ENCODE results near the gene KNDC1. TPM values are rescaled to one million over a fixed set of nuclear protein-coding genes. Genes with fewer than 3 reads are reported as not detected.

The KNDC1 gene
- total and polyA plus RNA-seq, 2 donors (not counting 3 experiments of a cell fraction or from before 2014, with no cell fraction given): not detected

- FAIRE-seq (no peak), DNase-seq (ENCODE audit: low read depth, low spot score) (no peak)
- no peak for TF ChIP-seq MYC (IDR thresholded peaks at IDR 0.05; ENCODE audit: low read depth, low read length)
- TF ChIP-seq POLR2A (IDR thresholded peaks at IDR 0.05; ENCODE audit: low read depth, low read length): no peak
- no peak for TF ChIP-seq MAX (IDR thresholded peaks at IDR 0.05; ENCODE audit: insufficient read depth, insufficient read length)
- no peak for TF ChIP-seq CTCF (IDR thresholded peaks at IDR 0.05; ENCODE audit: extremely low read depth in 1 of 2, insufficient read depth in 1 of 2, low read depth in 1 of 2, low read length in 2 of 2)
- intact Hi-C loops (cut with micrococcal nuclease) (no loop called here), dilution Hi-C loops (cut with MboI; ENCODE audit: extremely low pct_ligation_motif_present, low sequenced_read_pairs) (no loop called here)
- Histone ChIP-seq H3K79me2 (ENCODE audit: control insufficient read depth, insufficient read depth, low read length) (no peaks in the 10 kb centered on the region), H3K9me3 (replicated peaks; ENCODE audit: control insufficient read depth, insufficient read depth, low read length) (peaks cover 3% of the 10 kb centered on the region), H3K27ac (ENCODE audit: insufficient read depth, low read depth, low read length) (no peak overlapping the region), H4K20me1 (replicated peaks; ENCODE audit: control insufficient read depth, extremely low read depth, insufficient read depth, low read length) (no peaks in the 10 kb centered on the region), H3K9ac (replicated peaks; ENCODE audit: extremely low read depth, insufficient read depth, low read length) (no peak overlapping the region), H3K4me2 (ENCODE audit: insufficient read depth, low read length) (no peak overlapping the region), H2AFZ (ENCODE audit: low read depth, low read length) (no peak overlapping the region), H3K4me3 (replicated peaks in 1 of 3; ENCODE audit: insufficient read depth in 1 of 3, low read depth in 1 of 3, low read length in 3 of 3) (no peak overlapping the region), H3K9me1 (replicated peaks; ENCODE audit: control insufficient read depth, extremely low read depth, insufficient read depth, low read length) (no peaks in the 10 kb centered on the region), H3K4me1 (ENCODE audit: control insufficient read depth, extremely low read depth, insufficient read depth, low read length) (peaks cover 9% of the 10 kb centered on the region), H3K36me3 (ENCODE audit: control insufficient read depth in 2 of 2, extremely low read depth in 1 of 2, insufficient read depth in 2 of 2, low read length in 2 of 2) (no peaks in the 10 kb centered on the region), H3K27me3 (ENCODE audit: control insufficient read depth in 2 of 2, insufficient read depth in 2 of 2, low read length in 2 of 2) (no peaks in the 10 kb centered on the region)
- BruUV-seq (replicated peaks): no TSS peak
- ChIA-PET POLR2A (no interaction called here), CTCF (interaction anchor here (0.6 kb wide), 1 partner anchor 288 kb away, joined by 3 read pairs; no protein-coding TSS in a partner anchor)
Measured at GRCh38 chr10:133113847-133114246, 46.2 kb upstream of the KNDC1 start.

- DNase-seq (ENCODE audit: low read depth, low spot score): no peak
- Histone ChIP-seq H3K9me3 (replicated peaks; ENCODE audit: control insufficient read depth, insufficient read depth, low read length) (peaks cover 3% of the 10 kb centered on the region), H2AFZ (ENCODE audit: low read depth, low read length) (no peak overlapping the region), H3K36me3 (ENCODE audit: control insufficient read depth in 2 of 2, extremely low read depth in 1 of 2, insufficient read depth in 2 of 2, low read length in 2 of 2) (no peaks in the 10 kb centered on the region), H3K9ac (replicated peaks; ENCODE audit: extremely low read depth, insufficient read depth, low read length) (no peak overlapping the region), H3K4me1 (ENCODE audit: control insufficient read depth, extremely low read depth, insufficient read depth, low read length) (peaks cover 9% of the 10 kb centered on the region), H3K4me2 (ENCODE audit: insufficient read depth, low read length) (no peak overlapping the region), H3K27me3 (ENCODE audit: control insufficient read depth in 2 of 2, insufficient read depth in 2 of 2, low read length in 2 of 2) (no peaks in the 10 kb centered on the region), H3K4me3 (replicated peaks in 1 of 3; ENCODE audit: insufficient read depth in 1 of 3, low read depth in 1 of 3, low read length in 3 of 3) (no peak overlapping the region), H4K20me1 (replicated peaks; ENCODE audit: control insufficient read depth, extremely low read depth, insufficient read depth, low read length) (no peaks in the 10 kb centered on the region), H3K9me1 (replicated peaks; ENCODE audit: control insufficient read depth, extremely low read depth, insufficient read depth, low read length) (no peaks in the 10 kb centered on the region), H3K27ac (ENCODE audit: insufficient read depth, low read depth, low read length) (no peak overlapping the region), H3K79me2 (ENCODE audit: control insufficient read depth, insufficient read depth, low read length) (no peaks in the 10 kb centered on the region)
- dilution Hi-C loops (cut with MboI; ENCODE audit: extremely low pct_ligation_motif_present, low sequenced_read_pairs) (no loop called here), intact Hi-C loops (cut with micrococcal nuclease) (no loop called here)
- FAIRE-seq: no peak
- TF ChIP-seq MAX (IDR thresholded peaks at IDR 0.05; ENCODE audit: insufficient read depth, insufficient read length) (no peak), JUN (IDR thresholded peaks at IDR 0.05; ENCODE audit: borderline replicate concordance, insufficient read depth, insufficient read length, low read depth) (no peak), POLR2A (IDR thresholded peaks at IDR 0.05; ENCODE audit: low read depth, low read length) (no peak), EZH2 (IDR thresholded peaks at IDR 0.05; ENCODE audit: borderline replicate concordance, low read depth, low read length, severe bottlenecking) (no peak), POLR2AphosphoS5 (IDR thresholded peaks at IDR 0.05; ENCODE audit: insufficient read depth, low read depth, low read length) (no peak), MYC (IDR thresholded peaks at IDR 0.05; ENCODE audit: low read depth, low read length) (no peak), CTCF (IDR thresholded peaks at IDR 0.05; ENCODE audit: extremely low read depth in 1 of 2, insufficient read depth in 1 of 2, low read depth in 1 of 2, low read length in 2 of 2) (no peak), GATA2 (IDR thresholded peaks at IDR 0.05; ENCODE audit: insufficient read depth, insufficient read length, low read depth, low read length) (no peak), FOS (IDR thresholded peaks at IDR 0.05; ENCODE audit: borderline replicate concordance, insufficient read depth, low read length) (no peak)
- POLR2A ChIA-PET: no interaction called here
- CTCF ChIA-PET: interaction anchor here (0.6 kb wide), 1 partner anchor 288 kb away, joined by 3 read pairs; no protein-coding TSS in a partner anchor
- no TSS peak for BruUV-seq (replicated peaks)
Measured at GRCh38 chr10:133114251-133114650, 45.8 kb upstream of the KNDC1 start.
